ENCODE measurements around the gene NXPH3. TPM values are rescaled to one million over a fixed set of nuclear protein-coding genes. Genes with fewer than 3 reads are reported as not detected.
"Not testable (repeated sequence)": the region's sequence is repeated elsewhere in the genome, so short reads cannot be mapped to it uniquely, and the experiment has no call there.

Gene NXPH3
- total RNA-seq, 1 donor from 2014 or later, result not detected

GRCh38 chr17:49565948-49566491 lies 9.7 kb upstream of the NXPH3 start:
- peaks cover 19% of the 10 kb centered on the region for H3K27me3 Mint-ChIP-seq
- CTCF ChIA-PET, result interaction anchor here (0.6 to 3.0 kb wide), 4 partner anchors 8 to 131 kb away, joined by 3 to 55 read pairs (median 6); no protein-coding TSS in a partner anchor
- TF ChIP-seq CTCF (IDR thresholded peaks at IDR 0.05), result no peak
- ATAC-seq (ENCODE audit: low read depth), result no peak
- peaks cover 9% of the 10 kb centered on the region for H3K4me1 Mint-ChIP-seq
- DNase-seq, result no peak
- POLR2A ChIA-PET, result interaction anchor here (0.5 kb wide), 1 partner anchor 620 kb away, joined by 6 read pairs; no protein-coding TSS in a partner anchor
- H3K4me3 Mint-ChIP-seq, result no peak overlapping the region
- intact Hi-C loops (cut with micrococcal nuclease), result no loop called here
- no peaks in the 10 kb centered on the region for H3K36me3 Mint-ChIP-seq (ENCODE audit: low read depth)
- no peaks in the 10 kb centered on the region for H3K9me3 Mint-ChIP-seq
- no peak overlapping the region for H3K27ac Mint-ChIP-seq

GRCh38 chr17:49566668-49567071 lies 9.0 kb upstream of the NXPH3 start:
- ChIA-PET CTCF (interaction anchor here (1.1 to 3.0 kb wide), 3 partner anchors 12 to 430 kb away, joined by 3 to 55 read pairs (median 9); no protein-coding TSS in a partner anchor), POLR2A (no interaction called here)
- Mint-ChIP-seq H3K36me3 (ENCODE audit: low read depth) (no peaks in the 10 kb centered on the region), H3K4me1 (peaks cover 9% of the 10 kb centered on the region), H3K9me3 (no peaks in the 10 kb centered on the region), H3K27ac (no peak overlapping the region), H3K4me3 (no peak overlapping the region), H3K27me3 (peaks cover 23% of the 10 kb centered on the region)
- TF ChIP-seq CTCF (IDR thresholded peaks at IDR 0.05), result no peak
- no peak for DNase-seq
- ATAC-seq (ENCODE audit: low read depth), result no peak
- intact Hi-C loops (cut with micrococcal nuclease), result no loop called here

GRCh38 chr17:49567104-49567521 lies 8.6 kb upstream of the NXPH3 start:
- no peak for TF ChIP-seq CTCF (IDR thresholded peaks at IDR 0.05)
- Mint-ChIP-seq H3K4me3 (no peak overlapping the region), H3K27me3 (peaks cover 25% of the 10 kb centered on the region), H3K4me1 (peaks cover 9% of the 10 kb centered on the region), H3K9me3 (no peaks in the 10 kb centered on the region), H3K36me3 (ENCODE audit: low read depth) (no peaks in the 10 kb centered on the region), H3K27ac (no peak overlapping the region)
- DNase-seq, result no peak
- intact Hi-C loops (cut with micrococcal nuclease), result no loop called here
- no peak for ATAC-seq (ENCODE audit: low read depth)
- POLR2A ChIA-PET, result interaction anchor here (0.6 to 0.7 kb wide), 2 partner anchors 121 to 148 kb away, joined by 3 to 4 read pairs; no protein-coding TSS in a partner anchor
- CTCF ChIA-PET, result interaction anchor here (0.5 to 3.0 kb wide), 15 partner anchors 8 to 431 kb away, joined by 3 to 55 read pairs (median 3); partner anchors contain the start of gene NXPH3

GRCh38 chr17:49567871-49568694 lies 7.6 kb upstream of the NXPH3 start:
- H3K36me3 Mint-ChIP-seq (ENCODE audit: low read depth), result no peaks in the 10 kb centered on the region
- ATAC-seq (ENCODE audit: low read depth) (peak; percentile 72), DNase-seq (peak; percentile 89)
- peak overlapping the region; percentile 67 for H3K4me3 Mint-ChIP-seq
- H3K4me1 Mint-ChIP-seq, result peaks cover 9% of the 10 kb centered on the region
- CTCF ChIA-PET, result interaction anchor here (0.5 to 3.0 kb wide), 16 partner anchors 7 to 430 kb away, joined by 3 to 65 read pairs (median 4); partner anchors contain the start of gene NXPH3
- peak; percentile 45 for TF ChIP-seq CTCF (IDR thresholded peaks at IDR 0.05)
- intact Hi-C loops (cut with micrococcal nuclease), result loop anchor here (1.0 to 2.0 kb wide), 2 partner anchors 211 to 283 kb away; no protein-coding TSS in a partner anchor
- no peak overlapping the region for H3K27ac Mint-ChIP-seq
- no peaks in the 10 kb centered on the region for H3K9me3 Mint-ChIP-seq
- POLR2A ChIA-PET, result interaction anchor here (0.6 to 0.9 kb wide), 3 partner anchors 120 to 428 kb away, joined by 3 to 4 read pairs (median 3); no protein-coding TSS in a partner anchor
- H3K27me3 Mint-ChIP-seq, result peaks cover 29% of the 10 kb centered on the region

- H3K36me3 Mint-ChIP-seq (ENCODE audit: low read depth); H3K4me3 Mint-ChIP-seq; H3K9me3 Mint-ChIP-seq; POLR2A ChIA-PET; DNase-seq; H3K4me1 Mint-ChIP-seq; H3K27ac Mint-ChIP-seq; ATAC-seq (ENCODE audit: low read depth): not testable (repeated sequence)
- H3K27me3 Mint-ChIP-seq, result peaks cover 30% of the 10 kb centered on the region
- CTCF ChIA-PET, result interaction anchor here (0.6 to 2.2 kb wide), 2 partner anchors 128 to 1687 kb away, joined by 5 to 65 read pairs; no protein-coding TSS in a partner anchor
- intact Hi-C loops (cut with micrococcal nuclease), result loop anchor here (1.0 to 2.0 kb wide), 2 partner anchors 210 to 283 kb away; no protein-coding TSS in a partner anchor
Observed at GRCh38 chr17:49568695-49569047, 7.0 kb upstream of the NXPH3 start.
